ENCODE results near the gene ZNF778. TPM values are rescaled to one million over a fixed set of nuclear protein-coding genes. Genes with fewer than 3 reads are reported as not detected.
"Not testable (repeated sequence)": the region's sequence is repeated elsewhere in the genome, so short reads cannot be mapped to it uniquely, and the experiment has no call there.

ZNF778 gene
- total RNA-seq, 4 donors from 2014 or later: 3.4 to 10.7 (median 6.5) TPM

GRCh38 chr16:89242795-89243200 lies 25.3 kb downstream of the ZNF778 start:
- TF ChIP-seq POLR2A (IDR thresholded peaks at IDR 0.05): no peak
- no peak for TF ChIP-seq CTCF (IDR thresholded peaks at IDR 0.05)
- Histone ChIP-seq H3K27ac (no peak overlapping the region), H3K4me3 (no peak overlapping the region), H3K27me3 (no peaks in the 10 kb centered on the region), H3K9me3 (no peaks in the 10 kb centered on the region), H3K4me1 (peaks cover 9 to 32% (median 12%) of the 10 kb centered on the region in 3 donors), H3K36me3 (no peaks in the 10 kb centered on the region)
- intact Hi-C loops (cut with DNase I): no loop called here
- WGBS, 2 donors: 0% methylated on average over 1 of the region's 12 CpGs
- DNase-seq: no peak

- H3K4me1 ChIP-seq: peaks cover 9 to 39% (median 12%) of the 10 kb centered on the region in 3 donors
- DNase-seq: no peak
- no peak overlapping the region for H3K27ac ChIP-seq
- intact Hi-C loops (cut with DNase I): no loop called here
- H3K4me3 ChIP-seq: no peak overlapping the region
- H3K36me3 ChIP-seq: no peaks in the 10 kb centered on the region
- TF ChIP-seq CTCF (IDR thresholded peaks at IDR 0.05): no peak
- no peak for TF ChIP-seq POLR2A (IDR thresholded peaks at IDR 0.05)
- 71 to 80% methylated on average over 1 to 4 of the region's 5 CpGs for WGBS, 2 donors
- H3K27me3 ChIP-seq: no peaks in the 10 kb centered on the region
- H3K9me3 ChIP-seq: no peaks in the 10 kb centered on the region
Observed at GRCh38 chr16:89243664-89244063, 26.2 kb downstream of the ZNF778 start.

GRCh38 chr16:89244264-89244663 lies 26.8 kb downstream of the ZNF778 start:
- H3K4me3 ChIP-seq; intact Hi-C loops (cut with DNase I); H3K27me3 ChIP-seq; DNase-seq; H3K27ac ChIP-seq; H3K36me3 ChIP-seq; H3K9me3 ChIP-seq: not testable (repeated sequence)
- H3K4me1 ChIP-seq: peaks cover 9 to 39% (median 12%) of the 10 kb centered on the region in 3 donors
- WGBS, 2 donors: 54 to 75% methylated on average over 12 to 13 of the region's 13 CpGs

GRCh38 chr16:89244754-89245153 lies 27.3 kb downstream of the ZNF778 start:
- 68 to 69% methylated on average over 9 to 12 of the region's 12 CpGs for WGBS, 2 donors
- H3K4me1 ChIP-seq: peaks cover 9 to 39% (median 12%) of the 10 kb centered on the region in 3 donors
- H3K27ac ChIP-seq: no peak overlapping the region
- no peaks in the 10 kb centered on the region for H3K27me3 ChIP-seq
- no peaks in the 10 kb centered on the region for H3K36me3 ChIP-seq
- H3K9me3 ChIP-seq: no peaks in the 10 kb centered on the region
- no peak for DNase-seq
- no peak for TF ChIP-seq POLR2A (IDR thresholded peaks at IDR 0.05)
- TF ChIP-seq CTCF (IDR thresholded peaks at IDR 0.05): no peak
- intact Hi-C loops (cut with DNase I): no loop called here
- H3K4me3 ChIP-seq: no peak overlapping the region

- DNase-seq: no peak
- no peaks in the 10 kb centered on the region for H3K27me3 ChIP-seq
- no peaks in the 10 kb centered on the region for H3K9me3 ChIP-seq
- WGBS, 2 donors: 37 to 50% methylated on average over 13 of the region's 13 CpGs
- H3K27ac ChIP-seq: peak overlapping the region in 2 of 4 donors; percentile 2 to 51
- intact Hi-C loops (cut with DNase I): no loop called here
- H3K4me3 ChIP-seq: peak overlapping the region in 3 of 4 donors; percentile 48 to 70 (median 58)
- TF ChIP-seq CTCF (IDR thresholded peaks at IDR 0.05) (no peak), POLR2A (IDR thresholded peaks at IDR 0.05) (no peak)
- peaks cover 5 to 28% (median 12%) of the 10 kb centered on the region in 3 donors for H3K4me1 ChIP-seq
- H3K36me3 ChIP-seq: no peaks in the 10 kb centered on the region
Observed at GRCh38 chr16:89246383-89246902, 28.9 kb downstream of the ZNF778 start.
